ENCODE measurements around the gene RAET1L. TPM values are rescaled to one million over a fixed set of nuclear protein-coding genes. Genes with fewer than 3 reads are reported as not detected.

The RAET1L gene
- total and polyA plus RNA-seq, 2 of the 4 experiments (the other 2 are of a cell fraction): not detected

GRCh38 chr6:150043501-150044412, 18.4 kb upstream of the RAET1L start:
- no peaks in the 10 kb centered on the region for H3K4me1 ChIP-seq (ENCODE audit: control insufficient read depth, insufficient read depth, low read length)
- H3K9me3 ChIP-seq (ENCODE audit: control insufficient read depth, insufficient read depth, low read length): no peaks in the 10 kb centered on the region
- peaks cover 62% of the 10 kb centered on the region for H3K27me3 ChIP-seq (ENCODE audit: control insufficient read depth, insufficient read depth, low read length)
- H3K14ac ChIP-seq (replicated peaks; ENCODE audit: low read depth, low read length): no peak overlapping the region
- H2AFZ ChIP-seq (replicated peaks; ENCODE audit: low read length, poor library complexity): no peak overlapping the region
- H2BK20ac ChIP-seq (ENCODE audit: low read depth, low read length): no peak overlapping the region
- no peak overlapping the region for H3K4ac ChIP-seq (ENCODE audit: low read depth, low read length)
- no peak overlapping the region for H3K4me2 ChIP-seq (ENCODE audit: low read depth, low read length)
- intact Hi-C loops (cut with micrococcal nuclease): no loop called here
- H3K27ac ChIP-seq (ENCODE audit: insufficient read depth, low read length): no peak overlapping the region
- no peak overlapping the region for H3K4me3 ChIP-seq (ENCODE audit: insufficient read depth, low read depth, low read length)
- H3K9me1 ChIP-seq (ENCODE audit: insufficient read depth, low read length): no peaks in the 10 kb centered on the region
- no peaks in the 10 kb centered on the region for H3K79me1 ChIP-seq (ENCODE audit: low read depth in 1 of 2, low read length in 2 of 2)
- WGBS, 2 experiments (ENCODE audit: extremely low coverage in 2 of 2, insufficient read length in 1 of 2): 80% methylated on average over 11 of the region's 19 CpGs; no CpG with 5 or more reads in 1 of the 2 experiments
- H3K56ac ChIP-seq (ENCODE audit: extremely low read depth, insufficient read depth, low read length): no peak overlapping the region
- DNase-seq: no peak
- no peak for ATAC-seq (ENCODE audit: low read depth)
- H4K20me1 ChIP-seq (ENCODE audit: insufficient read depth, low read length): no peaks in the 10 kb centered on the region
- no peak overlapping the region for H2AK5ac ChIP-seq (ENCODE audit: low read depth, low read length)
- no TSS peak for BruUV-seq (replicated peaks)
- dilution Hi-C loops (cut with HindIII; ENCODE audit: low sequenced_read_pairs, unreplicated experiment): no loop called here
- no peak overlapping the region for H3K18ac ChIP-seq (ENCODE audit: low read depth, low read length)
- no peak overlapping the region for H2BK15ac ChIP-seq (ENCODE audit: low read depth, low read length)
- in situ Hi-C loops (cut with MboI; ENCODE audit: low sequenced_read_pairs): no loop called here
- no peak overlapping the region for H2BK120ac ChIP-seq (ENCODE audit: low read depth, low read length)
- H2AK9ac ChIP-seq (replicated peaks; ENCODE audit: low read depth, low read length, poor library complexity): peak overlapping the region; percentile 28
- no peak overlapping the region for H3K23ac ChIP-seq (ENCODE audit: low read depth, low read length)
- no peak overlapping the region for H3K9ac ChIP-seq (ENCODE audit: low read depth, low read length)
- ChIA-PET POLR2A (ENCODE audit: unreplicated experiment) (no interaction called here), CTCF (no interaction called here)
- no peak overlapping the region for H4K8ac ChIP-seq (ENCODE audit: low read depth in 2 of 2, low read length in 2 of 2)
- no peak overlapping the region for H2BK5ac ChIP-seq (ENCODE audit: low read depth, low read length, poor library complexity, severe bottlenecking)
- H4K91ac ChIP-seq (ENCODE audit: insufficient read depth, low read depth, low read length): no peak overlapping the region
- H4K5ac ChIP-seq (ENCODE audit: low read depth, low read length): no peak overlapping the region
- TF ChIP-seq USF2 (IDR thresholded peaks at IDR 0.05; ENCODE audit: low read depth, low read length) (no peak), RCOR1 (IDR thresholded peaks at IDR 0.05; ENCODE audit: insufficient replicate concordance, low read length) (no peak), SMC3 (IDR thresholded peaks at IDR 0.05; ENCODE audit: low read depth, low read length) (no peak), CTCF (conservative IDR thresholded peaks at IDR 0.05; ENCODE audit: low read depth, low read length) (no peak), RAD21 (IDR thresholded peaks at IDR 0.05; ENCODE audit: low read length) (no peak), RFX5 (IDR thresholded peaks at IDR 0.05; ENCODE audit: low read depth, low read length) (no peak), CEBPB (IDR thresholded peaks at IDR 0.05; ENCODE audit: low read depth, low read length) (no peak), NFE2L2 (IDR thresholded peaks at IDR 0.05; ENCODE audit: low read depth, low read length) (no peak), POLR2A (IDR thresholded peaks at IDR 0.05; ENCODE audit: low read depth, low read length) (no peak), ELK1 (IDR thresholded peaks at IDR 0.05; ENCODE audit: borderline replicate concordance, low read depth, low read length) (no peak)
- no peaks in the 10 kb centered on the region for H3K36me3 ChIP-seq (ENCODE audit: control insufficient read depth, insufficient read depth, low read length)

Measured in IMR-90 (cell line).